Subcutaneous abdominal adipose tissue (tissue), 5 donors: ENCODE results near the gene GMDS.

ENCODE experiments used
- H3K27ac ChIP-seq: one replicate; pipeline ENCODE4 v1.7.0; 2013; ENCODE audit warnings: low read depth, mild to moderate bottlenecking, inconsistent platforms, low read length, moderate library complexity
- H3K27me3 ChIP-seq, 5 donors: one replicate each; pipeline ENCODE4 v1.7.0; 2013; ENCODE audit warnings: low read length in 5 of 5, inconsistent platforms in 1 of 5; ENCODE audit not compliant: control insufficient read depth in 5 of 5, insufficient read depth in 4 of 5
- H3K36me3 ChIP-seq, 5 donors: one replicate each; pipeline ENCODE4 v1.7.0; 2013; ENCODE audit warnings: low read length in 5 of 5; ENCODE audit not compliant: control insufficient read depth in 5 of 5, insufficient read depth in 5 of 5
- H3K4me1 ChIP-seq, 5 donors: one replicate each; pipeline ENCODE4 v1.7.0; 2013; ENCODE audit warnings: low read length in 5 of 5, mild to moderate bottlenecking in 3 of 5, moderate library complexity in 1 of 5; ENCODE audit not compliant: control insufficient read depth in 5 of 5, insufficient read depth in 5 of 5
- H3K4me3 ChIP-seq, 5 donors: one replicate each; pipeline ENCODE4 v1.7.0; 2013; ENCODE audit warnings: low read length in 5 of 5, low read depth in 1 of 5
- H3K9ac ChIP-seq, 5 donors: one replicate each; pipeline ENCODE4 v1.7.0; 2013; ENCODE audit warnings: low read length in 5 of 5, mild to moderate bottlenecking in 4 of 5, moderate library complexity in 3 of 5
- H3K9me3 ChIP-seq, 5 donors: one replicate each; pipeline ENCODE4 v1.7.0; 2013; ENCODE audit warnings: low read length in 5 of 5; ENCODE audit not compliant: control insufficient read depth in 5 of 5
- donor health status: healthy.
- donor health status: healthy.
- donor health status: healthy.
- donor health status: healthy.
- donor health status: healthy.

GMDS gene

GRCh38 chr6:2184700-2185455 is 60.5 kb downstream of the GMDS start:
- Histone ChIP-seq H3K36me3 (no peaks in the 10 kb centered on the region), H3K27ac (no peak overlapping the region), H3K9me3 (no peaks in the 10 kb centered on the region), H3K9ac (no peak overlapping the region), H3K4me1 (peaks cover 0 to 2% (median 0%) of the 10 kb centered on the region in 5 donors), H3K4me3 (no peak overlapping the region), H3K27me3 (no peaks in the 10 kb centered on the region)

- no peak overlapping the region for H3K27ac ChIP-seq
- no peaks in the 10 kb centered on the region for H3K9me3 ChIP-seq
- no peaks in the 10 kb centered on the region for H3K27me3 ChIP-seq
- H3K4me1 ChIP-seq: peaks cover 0 to 2% (median 0%) of the 10 kb centered on the region in 5 donors
- no peaks in the 10 kb centered on the region for H3K36me3 ChIP-seq
- H3K4me3 ChIP-seq: no peak overlapping the region
- no peak overlapping the region for H3K9ac ChIP-seq
Observed at GRCh38 chr6:2183752-2184151, 61.7 kb downstream of the GMDS start.

GRCh38 chr6:2183246-2183645 is 62.2 kb downstream of the GMDS start:
- Histone ChIP-seq H3K9me3 (peaks cover 0 to 4% (median 0%) of the 10 kb centered on the region in 5 donors), H3K36me3 (no peaks in the 10 kb centered on the region), H3K27me3 (no peaks in the 10 kb centered on the region), H3K4me1 (peaks cover 0 to 2% (median 0%) of the 10 kb centered on the region in 5 donors), H3K27ac (no peak overlapping the region), H3K4me3 (no peak overlapping the region), H3K9ac (no peak overlapping the region)

GRCh38 chr6:2182251-2182650 is 63.2 kb downstream of the GMDS start:
- Histone ChIP-seq H3K27ac (no peak overlapping the region), H3K36me3 (no peaks in the 10 kb centered on the region), H3K4me3 (no peak overlapping the region), H3K4me1 (peaks cover 0 to 2% (median 0%) of the 10 kb centered on the region in 5 donors), H3K9me3 (peaks cover 0 to 7% (median 0%) of the 10 kb centered on the region in 5 donors), H3K27me3 (no peaks in the 10 kb centered on the region), H3K9ac (no peak overlapping the region)

- Histone ChIP-seq H3K27ac (no peak overlapping the region), H3K27me3 (no peaks in the 10 kb centered on the region), H3K36me3 (no peaks in the 10 kb centered on the region), H3K4me1 (peaks cover 0 to 4% (median 2%) of the 10 kb centered on the region in 5 donors), H3K9ac (no peak overlapping the region), H3K9me3 (peaks cover 0 to 7% (median 0%) of the 10 kb centered on the region in 5 donors), H3K4me3 (no peak overlapping the region)
Observed at GRCh38 chr6:2181567-2181966, 63.8 kb downstream of the GMDS start.

GRCh38 chr6:2179950-2180349 is 65.5 kb downstream of the GMDS start:
- Histone ChIP-seq H3K27me3 (no peaks in the 10 kb centered on the region), H3K9ac (no peak overlapping the region), H3K4me3 (no peak overlapping the region), H3K4me1 (peaks cover 0 to 4% (median 2%) of the 10 kb centered on the region in 5 donors), H3K27ac (no peak overlapping the region), H3K36me3 (no peaks in the 10 kb centered on the region), H3K9me3 (peaks cover 0 to 7% (median 0%) of the 10 kb centered on the region in 5 donors)

GRCh38 chr6:2179241-2179640 is 66.2 kb downstream of the GMDS start:
- H3K4me3 ChIP-seq: no peak overlapping the region
- no peaks in the 10 kb centered on the region for H3K27me3 ChIP-seq
- no peak overlapping the region for H3K27ac ChIP-seq
- H3K9ac ChIP-seq: no peak overlapping the region
- no peaks in the 10 kb centered on the region for H3K36me3 ChIP-seq
- peaks cover 0 to 4% (median 2%) of the 10 kb centered on the region in 5 donors for H3K4me1 ChIP-seq
- H3K9me3 ChIP-seq: peaks cover 0 to 7% (median 0%) of the 10 kb centered on the region in 5 donors

- H3K9me3 ChIP-seq: peaks cover 0 to 7% (median 0%) of the 10 kb centered on the region in 5 donors
- no peak overlapping the region for H3K9ac ChIP-seq
- H3K36me3 ChIP-seq: no peaks in the 10 kb centered on the region
Observed at GRCh38 chr6:2178125-2178524, 67.3 kb downstream of the GMDS start.

GRCh38 chr6:2175825-2176224 is 69.6 kb downstream of the GMDS start:
- Histone ChIP-seq H3K4me1 (peaks cover 0 to 7% (median 2%) of the 10 kb centered on the region in 5 donors), H3K9ac (no peak overlapping the region), H3K27me3 (no peaks in the 10 kb centered on the region), H3K36me3 (no peaks in the 10 kb centered on the region), H3K27ac (no peak overlapping the region), H3K9me3 (peaks cover 0 to 7% (median 0%) of the 10 kb centered on the region in 5 donors), H3K4me3 (no peak overlapping the region)

More at GRCh38 chr6:2178125-2178524, 67.3 kb downstream of the GMDS start:
- H3K27ac ChIP-seq: no peak overlapping the region
- peaks cover 0 to 7% (median 2%) of the 10 kb centered on the region in 5 donors for H3K4me1 ChIP-seq
- no peaks in the 10 kb centered on the region for H3K27me3 ChIP-seq
- H3K4me3 ChIP-seq: no peak overlapping the region

- H3K27me3 ChIP-seq: no peaks in the 10 kb centered on the region
- H3K27ac ChIP-seq: no peak overlapping the region
- H3K9me3 ChIP-seq: peaks cover 0 to 7% (median 0%) of the 10 kb centered on the region in 5 donors
- peaks cover 0 to 7% (median under 1%) of the 10 kb centered on the region in 5 donors for H3K4me1 ChIP-seq
- no peak overlapping the region for H3K4me3 ChIP-seq
- no peak overlapping the region for H3K9ac ChIP-seq
- no peaks in the 10 kb centered on the region for H3K36me3 ChIP-seq
Observed at GRCh38 chr6:2173203-2173961, 72.0 kb downstream of the GMDS start.
